SK-N-SH (cell line): ENCODE measurements around the gene SLC7A6OS.

Experiments
- EZH2phosphoT487 ChIP-seq: fragments of 200-600 bp; sonication (generic); IDR thresholded peaks from 2 replicates; pipeline ENCODE4 v1.6.1; 2017; ENCODE audit warnings: low read depth, mixed run types, mild to moderate bottlenecking, antibody characterized with exemption, moderate library complexity, borderline replicate concordance
- FOXJ3 ChIP-seq: sonication (generic); formaldehyde crosslinking; IDR thresholded peaks from 2 replicates; pipeline ENCODE4 v1.5.1; 2020; ENCODE audit warnings: mild to moderate bottlenecking, missing genetic modification reagents
- JUND ChIP-seq: IDR thresholded peaks from 2 replicates; pipeline ENCODE4 v1.4.0; 2012
- MEF2A ChIP-seq: IDR thresholded peaks from 2 replicates; pipeline ENCODE4 v1.4.0; 2012; ENCODE audit warnings: low read depth, borderline replicate concordance
- MXI1 ChIP-seq: IDR thresholded peaks from 2 replicates; pipeline ENCODE4 v1.6.1; 2012; ENCODE audit warnings: mild to moderate bottlenecking, low read depth, low read length, improper control_type of control experiment
- POLR2AphosphoS5 ChIP-seq: IDR thresholded peaks from 2 replicates; pipeline ENCODE4 v1.6.1; 2012; ENCODE audit warnings: low read depth, low read length
- RAD21 ChIP-seq: IDR thresholded peaks from 2 replicates; pipeline ENCODE4 v1.6.1; 2012; ENCODE audit warnings: mild to moderate bottlenecking, low read length
- SIN3A ChIP-seq: IDR thresholded peaks from 2 replicates; pipeline ENCODE4 v1.6.1; 2012; ENCODE audit warnings: low read depth, mild to moderate bottlenecking, low read length, moderate library complexity, borderline replicate concordance
- TAF1 ChIP-seq: IDR thresholded peaks from 2 replicates; pipeline ENCODE4 v1.6.1; 2012; ENCODE audit warnings: low read depth, mild to moderate bottlenecking, low read length, moderate library complexity, borderline replicate concordance
- TEAD4 ChIP-seq: IDR thresholded peaks from 2 replicates; pipeline ENCODE4 v1.4.0; 2012; ENCODE audit warnings: mild to moderate bottlenecking, borderline replicate concordance; ENCODE audit not compliant: insufficient read depth
- YY1 ChIP-seq: IDR thresholded peaks from 2 replicates; pipeline ENCODE4 v1.4.0; 2012; ENCODE audit warnings: low read depth, mild to moderate bottlenecking
- TF ChIP-seq, protein P1 (sequence below): fragments of 200-600 bp; sonication (generic); IDR thresholded peaks from 2 replicates; pipeline ENCODE4 v1.6.1; 2017; ENCODE audit warnings: antibody characterized with exemption, mild to moderate bottlenecking, moderate library complexity
- TF ChIP-seq, protein P2 (sequence below): IDR thresholded peaks from 2 replicates; pipeline ENCODE4 v1.6.1; 2012; ENCODE audit warnings: mild to moderate bottlenecking, low read depth, low read length, moderate library complexity
- TF ChIP-seq, protein P3 (sequence below): IDR thresholded peaks from 2 replicates; pipeline ENCODE4 v1.4.0; 2012; ENCODE audit warnings: low read depth, borderline replicate concordance

DNA sequence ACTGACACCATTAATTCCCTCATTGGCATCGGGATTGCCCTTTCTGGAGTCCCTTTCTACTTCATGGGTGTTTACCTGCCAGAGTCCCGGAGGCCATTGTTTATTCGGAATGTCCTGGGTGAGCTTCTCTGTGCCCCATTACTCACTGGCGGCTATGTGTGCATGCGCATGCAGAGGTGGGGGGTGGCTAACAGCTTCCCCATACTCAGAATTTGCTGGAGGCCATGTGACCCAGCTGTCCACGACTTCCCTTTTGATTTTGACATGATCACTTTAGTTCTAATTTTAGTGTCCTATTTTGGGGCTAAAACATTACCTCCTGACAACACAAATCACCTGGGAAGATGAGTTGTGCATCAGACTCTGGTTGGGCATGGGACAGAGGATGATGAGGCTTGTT, 14.1 kb downstream of the SLC7A6OS start:
- TF ChIP-seq, protein P1, sequence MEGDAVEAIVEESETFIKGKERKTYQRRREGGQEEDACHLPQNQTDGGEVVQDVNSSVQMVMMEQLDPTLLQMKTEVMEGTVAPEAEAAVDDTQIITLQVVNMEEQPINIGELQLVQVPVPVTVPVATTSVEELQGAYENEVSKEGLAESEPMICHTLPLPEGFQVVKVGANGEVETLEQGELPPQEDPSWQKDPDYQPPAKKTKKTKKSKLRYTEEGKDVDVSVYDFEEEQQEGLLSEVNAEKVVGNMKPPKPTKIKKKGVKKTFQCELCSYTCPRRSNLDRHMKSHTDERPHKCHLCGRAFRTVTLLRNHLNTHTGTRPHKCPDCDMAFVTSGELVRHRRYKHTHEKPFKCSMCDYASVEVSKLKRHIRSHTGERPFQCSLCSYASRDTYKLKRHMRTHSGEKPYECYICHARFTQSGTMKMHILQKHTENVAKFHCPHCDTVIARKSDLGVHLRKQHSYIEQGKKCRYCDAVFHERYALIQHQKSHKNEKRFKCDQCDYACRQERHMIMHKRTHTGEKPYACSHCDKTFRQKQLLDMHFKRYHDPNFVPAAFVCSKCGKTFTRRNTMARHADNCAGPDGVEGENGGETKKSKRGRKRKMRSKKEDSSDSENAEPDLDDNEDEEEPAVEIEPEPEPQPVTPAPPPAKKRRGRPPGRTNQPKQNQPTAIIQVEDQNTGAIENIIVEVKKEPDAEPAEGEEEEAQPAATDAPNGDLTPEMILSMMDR: no peak
- TF ChIP-seq POLR2AphosphoS5 (no peak), RAD21 (no peak), SIN3A (no peak), FOXJ3 (CRISPR knock-in tag) (no peak), TAF1 (no peak), MEF2A (no peak), YY1 (no peak), TEAD4 (no peak), MXI1 (no peak), JUND (no peak), EZH2phosphoT487 (no peak)
- TF ChIP-seq, protein P2, sequence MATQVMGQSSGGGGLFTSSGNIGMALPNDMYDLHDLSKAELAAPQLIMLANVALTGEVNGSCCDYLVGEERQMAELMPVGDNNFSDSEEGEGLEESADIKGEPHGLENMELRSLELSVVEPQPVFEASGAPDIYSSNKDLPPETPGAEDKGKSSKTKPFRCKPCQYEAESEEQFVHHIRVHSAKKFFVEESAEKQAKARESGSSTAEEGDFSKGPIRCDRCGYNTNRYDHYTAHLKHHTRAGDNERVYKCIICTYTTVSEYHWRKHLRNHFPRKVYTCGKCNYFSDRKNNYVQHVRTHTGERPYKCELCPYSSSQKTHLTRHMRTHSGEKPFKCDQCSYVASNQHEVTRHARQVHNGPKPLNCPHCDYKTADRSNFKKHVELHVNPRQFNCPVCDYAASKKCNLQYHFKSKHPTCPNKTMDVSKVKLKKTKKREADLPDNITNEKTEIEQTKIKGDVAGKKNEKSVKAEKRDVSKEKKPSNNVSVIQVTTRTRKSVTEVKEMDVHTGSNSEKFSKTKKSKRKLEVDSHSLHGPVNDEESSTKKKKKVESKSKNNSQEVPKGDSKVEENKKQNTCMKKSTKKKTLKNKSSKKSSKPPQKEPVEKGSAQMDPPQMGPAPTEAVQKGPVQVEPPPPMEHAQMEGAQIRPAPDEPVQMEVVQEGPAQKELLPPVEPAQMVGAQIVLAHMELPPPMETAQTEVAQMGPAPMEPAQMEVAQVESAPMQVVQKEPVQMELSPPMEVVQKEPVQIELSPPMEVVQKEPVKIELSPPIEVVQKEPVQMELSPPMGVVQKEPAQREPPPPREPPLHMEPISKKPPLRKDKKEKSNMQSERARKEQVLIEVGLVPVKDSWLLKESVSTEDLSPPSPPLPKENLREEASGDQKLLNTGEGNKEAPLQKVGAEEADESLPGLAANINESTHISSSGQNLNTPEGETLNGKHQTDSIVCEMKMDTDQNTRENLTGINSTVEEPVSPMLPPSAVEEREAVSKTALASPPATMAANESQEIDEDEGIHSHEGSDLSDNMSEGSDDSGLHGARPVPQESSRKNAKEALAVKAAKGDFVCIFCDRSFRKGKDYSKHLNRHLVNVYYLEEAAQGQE: no peak
- TF ChIP-seq, protein P3, sequence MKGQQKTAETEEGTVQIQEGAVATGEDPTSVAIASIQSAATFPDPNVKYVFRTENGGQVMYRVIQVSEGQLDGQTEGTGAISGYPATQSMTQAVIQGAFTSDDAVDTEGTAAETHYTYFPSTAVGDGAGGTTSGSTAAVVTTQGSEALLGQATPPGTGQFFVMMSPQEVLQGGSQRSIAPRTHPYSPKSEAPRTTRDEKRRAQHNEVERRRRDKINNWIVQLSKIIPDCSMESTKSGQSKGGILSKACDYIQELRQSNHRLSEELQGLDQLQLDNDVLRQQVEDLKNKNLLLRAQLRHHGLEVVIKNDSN: no peak
